ENCODE data around the gene ICAM5.

The ICAM5 gene

GRCh38 chr19:10292206-10292788, 2.5 kb downstream of the ICAM5 start:
- no peaks in the 10 kb centered on the region for H3K36me3 ChIP-seq (ENCODE audit: control insufficient read depth, insufficient read depth, low read length)
- H3K4me1 ChIP-seq (ENCODE audit: control insufficient read depth, insufficient read depth, low read length): peaks cover 24% of the 10 kb centered on the region
- no peak overlapping the region for H3K27ac ChIP-seq (ENCODE audit: insufficient read depth, low read depth, low read length, poor library complexity, severe bottlenecking)
- 2 to 3% methylated on average over 45 of the region's 45 CpGs for WGBS, 2 experiments
- no peaks in the 10 kb centered on the region for H3K9me3 ChIP-seq (ENCODE audit: control insufficient read depth, low read length)
- peak overlapping the region; percentile 28 for H3K4me3 ChIP-seq (ENCODE audit: insufficient read depth, low read depth, low read length)
- H3K27me3 ChIP-seq (ENCODE audit: control insufficient read depth, insufficient read depth, low read length, poor library complexity, severe bottlenecking): peaks cover 100% of the 10 kb centered on the region

- Histone ChIP-seq H3K4me1 (ENCODE audit: control insufficient read depth, insufficient read depth, low read length) (peaks cover 24% of the 10 kb centered on the region), H3K9me3 (ENCODE audit: control insufficient read depth, low read length) (no peaks in the 10 kb centered on the region), H3K4me3 (ENCODE audit: insufficient read depth, low read depth, low read length) (peak overlapping the region; percentile 28), H3K27me3 (ENCODE audit: control insufficient read depth, insufficient read depth, low read length, poor library complexity, severe bottlenecking) (peaks cover 100% of the 10 kb centered on the region), H3K27ac (ENCODE audit: insufficient read depth, low read depth, low read length, poor library complexity, severe bottlenecking) (no peak overlapping the region), H3K36me3 (ENCODE audit: control insufficient read depth, insufficient read depth, low read length) (no peaks in the 10 kb centered on the region)
- WGBS, 2 experiments: 24 to 26% methylated on average over 56 of the region's 56 CpGs
Measured at GRCh38 chr19:10292789-10293636, 3.3 kb downstream of the ICAM5 start.

GRCh38 chr19:10293637-10294367, 4.0 kb downstream of the ICAM5 start:
- H3K27me3 ChIP-seq (ENCODE audit: control insufficient read depth, insufficient read depth, low read length, poor library complexity, severe bottlenecking): peaks cover 95% of the 10 kb centered on the region
- no peaks in the 10 kb centered on the region for H3K9me3 ChIP-seq (ENCODE audit: control insufficient read depth, low read length)
- peaks cover 24% of the 10 kb centered on the region for H3K4me1 ChIP-seq (ENCODE audit: control insufficient read depth, insufficient read depth, low read length)
- WGBS, 2 experiments: 33 to 35% methylated on average over 49 of the region's 49 CpGs
- H3K4me3 ChIP-seq (ENCODE audit: insufficient read depth, low read depth, low read length): no peak overlapping the region
- H3K36me3 ChIP-seq (ENCODE audit: control insufficient read depth, insufficient read depth, low read length): no peaks in the 10 kb centered on the region
- H3K27ac ChIP-seq (ENCODE audit: insufficient read depth, low read depth, low read length, poor library complexity, severe bottlenecking): no peak overlapping the region

GRCh38 chr19:10294368-10294697, 4.6 kb downstream of the ICAM5 start:
- H3K27ac ChIP-seq (ENCODE audit: insufficient read depth, low read depth, low read length, poor library complexity, severe bottlenecking): no peak overlapping the region
- H3K27me3 ChIP-seq (ENCODE audit: control insufficient read depth, insufficient read depth, low read length, poor library complexity, severe bottlenecking): peaks cover 93% of the 10 kb centered on the region
- no peaks in the 10 kb centered on the region for H3K9me3 ChIP-seq (ENCODE audit: control insufficient read depth, low read length)
- no peaks in the 10 kb centered on the region for H3K36me3 ChIP-seq (ENCODE audit: control insufficient read depth, insufficient read depth, low read length)
- WGBS, 2 experiments: 21 to 24% methylated on average over 25 of the region's 25 CpGs
- no peak overlapping the region for H3K4me3 ChIP-seq (ENCODE audit: insufficient read depth, low read depth, low read length)
- peaks cover 24% of the 10 kb centered on the region for H3K4me1 ChIP-seq (ENCODE audit: control insufficient read depth, insufficient read depth, low read length)

GRCh38 chr19:10295305-10295846, 5.6 kb downstream of the ICAM5 start:
- Histone ChIP-seq H3K9me3 (ENCODE audit: control insufficient read depth, low read length) (no peaks in the 10 kb centered on the region), H3K4me1 (ENCODE audit: control insufficient read depth, insufficient read depth, low read length) (peaks cover 18% of the 10 kb centered on the region), H3K4me3 (ENCODE audit: insufficient read depth, low read depth, low read length) (no peak overlapping the region), H3K27ac (ENCODE audit: insufficient read depth, low read depth, low read length, poor library complexity, severe bottlenecking) (no peak overlapping the region), H3K27me3 (ENCODE audit: control insufficient read depth, insufficient read depth, low read length, poor library complexity, severe bottlenecking) (peaks cover 92% of the 10 kb centered on the region), H3K36me3 (ENCODE audit: control insufficient read depth, insufficient read depth, low read length) (no peaks in the 10 kb centered on the region)
- 10 to 12% methylated on average over 48 of the region's 48 CpGs for WGBS, 2 experiments

GRCh38 chr19:10295847-10296591, 6.3 kb downstream of the ICAM5 start:
- Histone ChIP-seq H3K27ac (ENCODE audit: insufficient read depth, low read depth, low read length, poor library complexity, severe bottlenecking) (no peak overlapping the region), H3K4me3 (ENCODE audit: insufficient read depth, low read depth, low read length) (no peak overlapping the region), H3K4me1 (ENCODE audit: control insufficient read depth, insufficient read depth, low read length) (peaks cover 13% of the 10 kb centered on the region), H3K9me3 (ENCODE audit: control insufficient read depth, low read length) (no peaks in the 10 kb centered on the region), H3K27me3 (ENCODE audit: control insufficient read depth, insufficient read depth, low read length, poor library complexity, severe bottlenecking) (peaks cover 86% of the 10 kb centered on the region), H3K36me3 (ENCODE audit: control insufficient read depth, insufficient read depth, low read length) (no peaks in the 10 kb centered on the region)
- 2% methylated on average over 58 of the region's 58 CpGs for WGBS, 2 experiments

GRCh38 chr19:10299545-10300458, 10.1 kb downstream of the ICAM5 start:
- Histone ChIP-seq H3K36me3 (ENCODE audit: control insufficient read depth, insufficient read depth, low read length) (no peaks in the 10 kb centered on the region), H3K4me1 (ENCODE audit: control insufficient read depth, insufficient read depth, low read length) (peaks cover 4% of the 10 kb centered on the region), H3K27ac (ENCODE audit: insufficient read depth, low read depth, low read length, poor library complexity, severe bottlenecking) (no peak overlapping the region), H3K4me3 (ENCODE audit: insufficient read depth, low read depth, low read length) (no peak overlapping the region), H3K9me3 (ENCODE audit: control insufficient read depth, low read length) (no peaks in the 10 kb centered on the region), H3K27me3 (ENCODE audit: control insufficient read depth, insufficient read depth, low read length, poor library complexity, severe bottlenecking) (peaks cover 48% of the 10 kb centered on the region)
- 79 to 82% methylated on average over 14 of the region's 14 CpGs for WGBS, 2 experiments

GRCh38 chr19:10305139-10305806, 15.5 kb downstream of the ICAM5 start:
- Histone ChIP-seq H3K27ac (ENCODE audit: insufficient read depth, low read depth, low read length, poor library complexity, severe bottlenecking) (no peak overlapping the region), H3K4me3 (ENCODE audit: insufficient read depth, low read depth, low read length) (no peak overlapping the region), H3K27me3 (ENCODE audit: control insufficient read depth, insufficient read depth, low read length, poor library complexity, severe bottlenecking) (no peaks in the 10 kb centered on the region), H3K4me1 (ENCODE audit: control insufficient read depth, insufficient read depth, low read length) (no peaks in the 10 kb centered on the region), H3K36me3 (ENCODE audit: control insufficient read depth, insufficient read depth, low read length) (no peaks in the 10 kb centered on the region), H3K9me3 (ENCODE audit: control insufficient read depth, low read length) (no peaks in the 10 kb centered on the region)
- 93 to 94% methylated on average over 17 of the region's 17 CpGs for WGBS, 2 experiments

GRCh38 chr19:10306327-10306726, 16.6 kb downstream of the ICAM5 start:
- no peaks in the 10 kb centered on the region for H3K9me3 ChIP-seq (ENCODE audit: control insufficient read depth, low read length)
- H3K27ac ChIP-seq (ENCODE audit: insufficient read depth, low read depth, low read length, poor library complexity, severe bottlenecking): no peak overlapping the region
- no peak overlapping the region for H3K4me3 ChIP-seq (ENCODE audit: insufficient read depth, low read depth, low read length)
- no peaks in the 10 kb centered on the region for H3K36me3 ChIP-seq (ENCODE audit: control insufficient read depth, insufficient read depth, low read length)
- H3K4me1 ChIP-seq (ENCODE audit: control insufficient read depth, insufficient read depth, low read length): no peaks in the 10 kb centered on the region
- no peaks in the 10 kb centered on the region for H3K27me3 ChIP-seq (ENCODE audit: control insufficient read depth, insufficient read depth, low read length, poor library complexity, severe bottlenecking)
- 98 to 99% methylated on average over 4 to 5 of the region's 5 CpGs for WGBS, 2 experiments

Data from ectodermal cell (in vitro differentiated cells).